K562 (cell line): ENCODE data around the gene GALM. TPM values are rescaled to one million over a fixed set of nuclear protein-coding genes. Genes with fewer than 3 reads are reported as not detected.
"Not testable (repeated sequence)": the region's sequence is repeated elsewhere in the genome, so short reads cannot be mapped to it uniquely, and the experiment has no call there.

ENCODE experiments used
- ATF1 ChIP-seq, 2 experiments: fragments of 450-650 bp in 1 of 2; IDR thresholded peaks; 2 replicates each; pipeline ENCODE4 v1.6.1; 2016; ENCODE audit warnings: missing compliant biosample characterization in 1 of 2, missing genetic modification characterization in 1 of 2
- DPF2 ChIP-seq: fragments of 450-650 bp; IDR thresholded peaks from 2 replicates; pipeline ENCODE4 v1.6.1; 2016
- GTF2E2 ChIP-seq: fragments of 200-800 bp; sonication (Bioruptor generic); IDR thresholded peaks from 2 replicates; pipeline ENCODE4 v1.6.1; 2016; ENCODE audit warnings: missing genetic modification characterization, missing compliant biosample characterization
- MEIS2 ChIP-seq: fragments of 450-650 bp; IDR thresholded peaks from 2 replicates; pipeline ENCODE4 v1.6.1; 2014; ENCODE audit warnings: mild to moderate bottlenecking; ENCODE audit not compliant: partially characterized antibody
- MYC ChIP-seq, 2 experiments: fragments of 250-450 bp in 1 of 2; sonication (Bioruptor Pico) in 1 of 2; IDR thresholded peaks; 2 replicates each; pipeline versions ENCODE4 v1.5.1 to v1.6.1; 2012 to 2021; ENCODE audit warnings: low read depth in 2 of 2, borderline replicate concordance in 1 of 2, improper control_type of control experiment in 1 of 2, low read length in 1 of 2, mild to moderate bottlenecking in 1 of 2, moderate library complexity in 1 of 2
- NEUROD1 ChIP-seq: fragments of 150-350 bp; IDR thresholded peaks from 2 replicates; pipeline ENCODE4 v1.6.1; 2014; ENCODE audit warnings: borderline replicate concordance, low read length, low read depth; ENCODE audit not compliant: partially characterized antibody
- NR2C2 ChIP-seq, 2 experiments: fragments of 200-800 bp in 1 of 2; sonication (Bioruptor generic) in 1 of 2; sonication (generic) in 1 of 2; formaldehyde crosslinking in 1 of 2; IDR thresholded peaks; 2 replicates each; pipeline versions ENCODE4 v1.6.1 to v1.8.0; 2016 to 2022; ENCODE audit warnings: mild to moderate bottlenecking in 1 of 2, missing compliant biosample characterization in 1 of 2, missing genetic modification characterization in 1 of 2, missing genetic modification reagents in 1 of 2
- PHB2 ChIP-seq: fragments of 450-650 bp; IDR thresholded peaks from 2 replicates; pipeline ENCODE4 v1.6.1; 2017; ENCODE audit warnings: low read depth
- RCOR1 ChIP-seq, 2 experiments: IDR thresholded peaks; 2 replicates each; pipeline ENCODE4 v1.6.1; 2012; ENCODE audit warnings: low read depth in 2 of 2, low read length in 2 of 2, borderline replicate concordance in 1 of 2, improper control_type of control experiment in 1 of 2
- TAF9B ChIP-seq: fragments of 450-650 bp; IDR thresholded peaks from 2 replicates; pipeline ENCODE4 v1.6.1; 2018; ENCODE audit warnings: mild to moderate bottlenecking; ENCODE audit not compliant: partially characterized antibody
- polyA plus RNA-seq, 8 experiments: library from polyadenylated mRNA; depleted of rRNA in 4 of 8; stranded (reverse) in 5 of 8; unstranded in 3 of 8; fragments of >200 nt; fragmentation: Nextera tagmentation in 2 of 8; fragmentation: Illumina TruSeq in 1 of 8; extraction: Ambion mirVana in 2 of 8; extraction: Trizol in 1 of 8; gene quantifications; 2 replicates each; pipeline versions ENCODE4 v1.2.1 to v1.2.3, GENCODE V29; 2011 to 2014; ENCODE audit warnings: inconsistent platforms in 1 of 8, missing spikeins in 1 of 8
- total RNA-seq, 7 experiments: library from RNA; depleted of rRNA in 6 of 7; stranded (reverse); fragments of >200 nt in 6 of 7; fragmentation: Illumina TruSeq in 2 of 7; extraction: Trizol in 2 of 7; gene quantifications; 2 replicates each; pipeline versions ENCODE4 v1.2.1 to v1.2.3, GENCODE V29; 2011 to 2021; ENCODE audit warnings: low replicate concordance in 1 of 7
- TF ChIP-seq, protein P1 (sequence below), 2 experiments: fragments of 450-650 bp; IDR thresholded peaks; 2 replicates each; pipeline ENCODE4 v1.6.1; 2018; ENCODE audit warnings: mild to moderate bottlenecking in 2 of 2, low read depth in 1 of 2; ENCODE audit not compliant: partially characterized antibody in 2 of 2
- TF ChIP-seq, protein P2 (sequence below), 2 experiments: IDR thresholded peaks; 2 replicates each; pipeline ENCODE4 v1.6.1; 2012; ENCODE audit warnings: improper control_type of control experiment in 2 of 2, low read depth in 2 of 2, low read length in 2 of 2, borderline replicate concordance in 1 of 2
- TF ChIP-seq, protein P3 (sequence below): IDR thresholded peaks from 2 replicates; pipeline ENCODE4 v1.6.1; 2014; ENCODE audit warnings: antibody characterized with exemption
- TF ChIP-seq, protein P4 (sequence below), 2 experiments: IDR thresholded peaks; 2 replicates each; pipeline ENCODE4 v1.6.1; 2011; ENCODE audit warnings: borderline replicate concordance in 1 of 2, control low read depth in 1 of 2, low read depth in 1 of 2, low read length in 1 of 2, mild to moderate bottlenecking in 1 of 2, mixed read lengths in 1 of 2, moderate library complexity in 1 of 2; ENCODE audit not compliant: insufficient read depth in 1 of 2, insufficient read length in 1 of 2, poor library complexity in 1 of 2, severe bottlenecking in 1 of 2; ENCODE audit errors: extremely low read depth in 1 of 2

The GALM gene
- total and polyA plus RNA-seq, 9 of the 15 experiments (the other 6 are each of a cell fraction or from before 2014, with no cell fraction given) = 22.1 to 51.7 (median 27.9) TPM

DNA sequence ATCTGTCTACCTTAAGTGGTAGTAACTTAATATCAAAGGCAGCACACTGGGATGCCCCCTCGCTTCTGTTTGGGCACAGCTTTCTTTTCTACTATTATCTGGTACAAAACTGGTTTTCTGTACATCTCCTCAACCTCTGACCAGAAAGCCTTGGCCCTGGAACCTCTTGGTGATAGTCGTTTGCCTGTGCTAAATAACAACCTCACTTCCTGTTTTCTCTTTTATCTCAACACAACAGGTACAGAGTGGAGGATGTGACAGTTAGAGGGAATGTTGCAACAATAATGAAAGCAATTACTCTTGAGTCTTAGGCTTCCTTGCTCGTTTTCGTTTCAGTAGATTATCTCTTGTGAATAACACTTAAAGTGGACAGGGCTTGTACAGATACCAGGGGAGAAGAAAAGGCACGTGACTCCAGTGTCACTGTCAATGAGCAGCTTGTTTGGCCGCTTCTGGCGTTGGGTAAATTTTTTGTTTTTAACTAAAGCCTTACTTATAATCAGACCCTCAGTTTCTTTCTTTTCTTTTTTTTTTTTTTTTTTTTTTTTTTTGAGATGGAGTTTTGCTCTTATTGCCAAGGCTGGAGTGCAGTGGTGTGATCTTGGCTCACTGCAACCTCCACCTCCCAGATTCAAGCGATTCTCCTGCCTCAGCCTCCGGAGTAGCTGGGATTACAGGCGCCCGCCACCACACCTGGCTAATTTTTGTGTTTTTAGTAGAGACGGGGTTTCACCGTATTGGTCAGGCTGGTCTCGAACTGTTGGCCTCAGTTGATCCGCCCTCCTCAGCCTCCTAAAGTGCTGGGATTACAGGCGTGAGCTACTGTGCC is 22.0 kb upstream of the GALM start (continued):
- TF ChIP-seq, protein P1, sequence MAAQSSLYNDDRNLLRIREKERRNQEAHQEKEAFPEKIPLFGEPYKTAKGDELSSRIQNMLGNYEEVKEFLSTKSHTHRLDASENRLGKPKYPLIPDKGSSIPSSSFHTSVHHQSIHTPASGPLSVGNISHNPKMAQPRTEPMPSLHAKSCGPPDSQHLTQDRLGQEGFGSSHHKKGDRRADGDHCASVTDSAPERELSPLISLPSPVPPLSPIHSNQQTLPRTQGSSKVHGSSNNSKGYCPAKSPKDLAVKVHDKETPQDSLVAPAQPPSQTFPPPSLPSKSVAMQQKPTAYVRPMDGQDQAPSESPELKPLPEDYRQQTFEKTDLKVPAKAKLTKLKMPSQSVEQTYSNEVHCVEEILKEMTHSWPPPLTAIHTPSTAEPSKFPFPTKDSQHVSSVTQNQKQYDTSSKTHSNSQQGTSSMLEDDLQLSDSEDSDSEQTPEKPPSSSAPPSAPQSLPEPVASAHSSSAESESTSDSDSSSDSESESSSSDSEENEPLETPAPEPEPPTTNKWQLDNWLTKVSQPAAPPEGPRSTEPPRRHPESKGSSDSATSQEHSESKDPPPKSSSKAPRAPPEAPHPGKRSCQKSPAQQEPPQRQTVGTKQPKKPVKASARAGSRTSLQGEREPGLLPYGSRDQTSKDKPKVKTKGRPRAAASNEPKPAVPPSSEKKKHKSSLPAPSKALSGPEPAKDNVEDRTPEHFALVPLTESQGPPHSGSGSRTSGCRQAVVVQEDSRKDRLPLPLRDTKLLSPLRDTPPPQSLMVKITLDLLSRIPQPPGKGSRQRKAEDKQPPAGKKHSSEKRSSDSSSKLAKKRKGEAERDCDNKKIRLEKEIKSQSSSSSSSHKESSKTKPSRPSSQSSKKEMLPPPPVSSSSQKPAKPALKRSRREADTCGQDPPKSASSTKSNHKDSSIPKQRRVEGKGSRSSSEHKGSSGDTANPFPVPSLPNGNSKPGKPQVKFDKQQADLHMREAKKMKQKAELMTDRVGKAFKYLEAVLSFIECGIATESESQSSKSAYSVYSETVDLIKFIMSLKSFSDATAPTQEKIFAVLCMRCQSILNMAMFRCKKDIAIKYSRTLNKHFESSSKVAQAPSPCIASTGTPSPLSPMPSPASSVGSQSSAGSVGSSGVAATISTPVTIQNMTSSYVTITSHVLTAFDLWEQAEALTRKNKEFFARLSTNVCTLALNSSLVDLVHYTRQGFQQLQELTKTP (IDR thresholded peaks at IDR 0.05; ENCODE audit: low read depth in 1 of 2, partially characterized antibody in 2 of 2) = peak; percentile 78 to 93
- TF ChIP-seq RCOR1 (IDR thresholded peaks at IDR 0.05; ENCODE audit: borderline replicate concordance in 1 of 2, low read depth in 2 of 2, low read length in 2 of 2) = peak; percentile 37 to 82; a peak in 3 of 4 replicates
- peak; percentile 70 for TF ChIP-seq MYC (IDR thresholded peaks at IDR 0.05; ENCODE audit: low read depth, low read length)
- TF ChIP-seq MYC (CRISPR knock-in tag; IDR thresholded peaks at IDR 0.05; ENCODE audit: borderline replicate concordance, low read depth); ATF1 (CRISPR knock-in tag; IDR thresholded peaks at IDR 0.05): not testable (repeated sequence)
- TF ChIP-seq TAF9B = peak; percentile 70
- TF ChIP-seq GTF2E2 = 0 out of 2 replicates have a peak, but pooled peaks have one; percentile 16
- TF ChIP-seq, protein P2, sequence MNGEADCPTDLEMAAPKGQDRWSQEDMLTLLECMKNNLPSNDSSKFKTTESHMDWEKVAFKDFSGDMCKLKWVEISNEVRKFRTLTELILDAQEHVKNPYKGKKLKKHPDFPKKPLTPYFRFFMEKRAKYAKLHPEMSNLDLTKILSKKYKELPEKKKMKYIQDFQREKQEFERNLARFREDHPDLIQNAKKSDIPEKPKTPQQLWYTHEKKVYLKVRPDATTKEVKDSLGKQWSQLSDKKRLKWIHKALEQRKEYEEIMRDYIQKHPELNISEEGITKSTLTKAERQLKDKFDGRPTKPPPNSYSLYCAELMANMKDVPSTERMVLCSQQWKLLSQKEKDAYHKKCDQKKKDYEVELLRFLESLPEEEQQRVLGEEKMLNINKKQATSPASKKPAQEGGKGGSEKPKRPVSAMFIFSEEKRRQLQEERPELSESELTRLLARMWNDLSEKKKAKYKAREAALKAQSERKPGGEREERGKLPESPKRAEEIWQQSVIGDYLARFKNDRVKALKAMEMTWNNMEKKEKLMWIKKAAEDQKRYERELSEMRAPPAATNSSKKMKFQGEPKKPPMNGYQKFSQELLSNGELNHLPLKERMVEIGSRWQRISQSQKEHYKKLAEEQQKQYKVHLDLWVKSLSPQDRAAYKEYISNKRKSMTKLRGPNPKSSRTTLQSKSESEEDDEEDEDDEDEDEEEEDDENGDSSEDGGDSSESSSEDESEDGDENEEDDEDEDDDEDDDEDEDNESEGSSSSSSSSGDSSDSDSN (IDR thresholded peaks at IDR 0.05; ENCODE audit: borderline replicate concordance in 1 of 2, low read depth in 2 of 2, low read length in 2 of 2) = peak in 1 of 2 experiments; percentile 49; a peak in 1 of 4 replicates
- peak; percentile 68 for TF ChIP-seq ATF1 (tag; IDR thresholded peaks at IDR 0.05)
- TF ChIP-seq DPF2 = peak; percentile 97
- peak; percentile 90 for TF ChIP-seq NEUROD1
- TF ChIP-seq MEIS2 = peak; percentile 92
- TF ChIP-seq NR2C2 (CRISPR knock-in tag; IDR thresholded peaks at IDR 0.05) = 0 out of 2 replicates have a peak, but pooled peaks have one; percentile 40
- peak; percentile 53 for TF ChIP-seq NR2C2 (tag; IDR thresholded peaks at IDR 0.05)
- peak; percentile 74 for TF ChIP-seq PHB2
- TF ChIP-seq, protein P3, sequence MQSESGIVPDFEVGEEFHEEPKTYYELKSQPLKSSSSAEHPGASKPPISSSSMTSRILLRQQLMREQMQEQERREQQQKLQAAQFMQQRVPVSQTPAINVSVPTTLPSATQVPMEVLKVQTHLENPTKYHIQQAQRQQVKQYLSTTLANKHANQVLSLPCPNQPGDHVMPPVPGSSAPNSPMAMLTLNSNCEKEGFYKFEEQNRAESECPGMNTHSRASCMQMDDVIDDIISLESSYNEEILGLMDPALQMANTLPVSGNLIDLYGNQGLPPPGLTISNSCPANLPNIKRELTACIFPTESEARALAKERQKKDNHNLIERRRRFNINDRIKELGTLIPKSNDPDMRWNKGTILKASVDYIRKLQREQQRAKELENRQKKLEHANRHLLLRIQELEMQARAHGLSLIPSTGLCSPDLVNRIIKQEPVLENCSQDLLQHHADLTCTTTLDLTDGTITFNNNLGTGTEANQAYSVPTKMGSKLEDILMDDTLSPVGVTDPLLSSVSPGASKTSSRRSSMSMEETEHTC = peak; percentile 74; the same call in 1 of the 2 replicates
- TF ChIP-seq, protein P4, sequence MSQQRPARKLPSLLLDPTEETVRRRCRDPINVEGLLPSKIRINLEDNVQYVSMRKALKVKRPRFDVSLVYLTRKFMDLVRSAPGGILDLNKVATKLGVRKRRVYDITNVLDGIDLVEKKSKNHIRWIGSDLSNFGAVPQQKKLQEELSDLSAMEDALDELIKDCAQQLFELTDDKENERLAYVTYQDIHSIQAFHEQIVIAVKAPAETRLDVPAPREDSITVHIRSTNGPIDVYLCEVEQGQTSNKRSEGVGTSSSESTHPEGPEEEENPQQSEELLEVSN (IDR thresholded peaks at IDR 0.05; ENCODE audit: borderline replicate concordance in 1 of 2, extremely low read depth in 1 of 2, insufficient read depth in 1 of 2, insufficient read length in 1 of 2, low read depth in 1 of 2, low read length in 1 of 2, poor library complexity in 1 of 2, severe bottlenecking in 1 of 2) = peak in 1 of 2 experiments; percentile 38
